Epithelial cell of esophagus (primary cell): ENCODE measurements around the gene WHRN.

Experiments
- DNase-seq: peaks from one replicate; pipeline ENCODE4 v3.0.0; 2010; ENCODE audit warnings: low read depth
- H3K4me3 ChIP-seq: 2 replicates; pipeline ENCODE4 v1.5.1; 2011; ENCODE audit warnings: mild to moderate bottlenecking, low read length, control low read depth
- TF ChIP-seq, protein P1 (sequence below): IDR thresholded peaks from 2 replicates; pipeline ENCODE4 v1.5.1; 2011; ENCODE audit warnings: low read depth, mild to moderate bottlenecking, low read length, control low read depth, inconsistent platforms; ENCODE audit not compliant: insufficient read depth; ENCODE audit errors: missing control alignments

The WHRN gene

DNA sequence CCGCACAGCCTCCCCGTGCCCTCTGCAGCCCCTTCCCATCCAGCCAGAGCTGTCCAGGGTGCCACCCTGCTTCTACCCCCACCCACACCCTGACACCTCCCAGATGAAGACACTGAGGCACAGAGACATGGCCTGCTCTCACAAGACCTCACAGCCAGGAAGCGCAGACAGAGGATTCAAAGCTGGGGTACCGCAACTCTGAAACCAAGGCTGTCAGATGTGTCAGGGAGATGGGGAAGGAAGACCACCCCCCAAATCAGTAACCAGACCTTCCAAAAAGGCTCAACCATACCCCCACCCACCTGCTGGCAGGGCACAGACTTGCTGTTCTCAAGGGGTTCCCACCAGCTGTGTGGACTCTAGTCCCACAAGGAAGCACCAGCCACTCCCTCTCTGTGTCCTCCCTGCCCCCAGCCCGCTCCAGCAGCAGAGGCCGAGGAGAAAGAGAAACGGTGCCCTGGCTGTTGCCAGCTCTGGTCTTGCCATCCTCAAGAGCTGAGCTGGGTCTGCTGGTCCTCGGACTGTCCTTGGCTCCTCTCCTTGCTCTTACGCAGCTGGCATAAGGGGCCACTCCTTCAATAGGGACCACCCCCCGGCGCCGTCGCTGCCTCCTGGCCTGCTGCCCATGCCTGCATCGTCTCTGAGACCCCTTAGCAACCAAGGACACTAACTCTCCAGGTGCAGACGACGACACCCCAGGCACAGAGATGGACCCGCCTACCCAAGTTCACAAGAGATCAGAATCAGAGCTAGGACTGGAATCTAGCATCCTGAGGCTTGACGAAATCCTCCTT is 118.2 kb downstream of the WHRN start:
- H3K4me3 ChIP-seq = no peak overlapping the region
- DNase-seq = no peak
- TF ChIP-seq, protein P1, sequence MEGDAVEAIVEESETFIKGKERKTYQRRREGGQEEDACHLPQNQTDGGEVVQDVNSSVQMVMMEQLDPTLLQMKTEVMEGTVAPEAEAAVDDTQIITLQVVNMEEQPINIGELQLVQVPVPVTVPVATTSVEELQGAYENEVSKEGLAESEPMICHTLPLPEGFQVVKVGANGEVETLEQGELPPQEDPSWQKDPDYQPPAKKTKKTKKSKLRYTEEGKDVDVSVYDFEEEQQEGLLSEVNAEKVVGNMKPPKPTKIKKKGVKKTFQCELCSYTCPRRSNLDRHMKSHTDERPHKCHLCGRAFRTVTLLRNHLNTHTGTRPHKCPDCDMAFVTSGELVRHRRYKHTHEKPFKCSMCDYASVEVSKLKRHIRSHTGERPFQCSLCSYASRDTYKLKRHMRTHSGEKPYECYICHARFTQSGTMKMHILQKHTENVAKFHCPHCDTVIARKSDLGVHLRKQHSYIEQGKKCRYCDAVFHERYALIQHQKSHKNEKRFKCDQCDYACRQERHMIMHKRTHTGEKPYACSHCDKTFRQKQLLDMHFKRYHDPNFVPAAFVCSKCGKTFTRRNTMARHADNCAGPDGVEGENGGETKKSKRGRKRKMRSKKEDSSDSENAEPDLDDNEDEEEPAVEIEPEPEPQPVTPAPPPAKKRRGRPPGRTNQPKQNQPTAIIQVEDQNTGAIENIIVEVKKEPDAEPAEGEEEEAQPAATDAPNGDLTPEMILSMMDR = no peak

DNA sequence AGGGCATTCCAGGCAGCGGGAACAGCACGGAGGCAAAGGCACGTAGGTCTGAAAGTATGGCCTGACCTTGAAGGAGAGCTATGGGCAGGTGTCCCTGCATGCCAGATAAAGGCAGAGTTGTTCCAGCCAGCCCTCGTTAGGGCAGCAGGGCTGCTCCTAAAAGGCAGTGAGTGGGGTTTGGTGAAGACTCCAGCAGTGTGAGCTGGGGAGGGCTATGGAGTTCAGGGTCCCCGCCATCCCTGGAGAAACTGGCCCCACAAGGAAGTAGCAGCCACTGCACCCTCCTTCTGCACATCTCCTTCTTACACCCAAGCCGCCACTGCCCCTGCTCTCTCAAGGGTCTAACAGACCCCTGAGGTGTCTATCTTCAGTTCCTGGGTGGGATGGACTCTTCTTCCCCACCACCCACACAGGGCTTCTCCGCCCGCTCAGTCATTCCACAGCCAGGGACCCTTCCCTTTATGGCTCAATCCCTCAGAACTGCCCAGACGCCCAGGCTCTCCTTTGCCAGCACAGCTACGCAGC is 118.8 kb downstream of the WHRN start:
- no peak for DNase-seq
- no peak overlapping the region for H3K4me3 ChIP-seq
- TF ChIP-seq, protein P1 = no peak

DNA sequence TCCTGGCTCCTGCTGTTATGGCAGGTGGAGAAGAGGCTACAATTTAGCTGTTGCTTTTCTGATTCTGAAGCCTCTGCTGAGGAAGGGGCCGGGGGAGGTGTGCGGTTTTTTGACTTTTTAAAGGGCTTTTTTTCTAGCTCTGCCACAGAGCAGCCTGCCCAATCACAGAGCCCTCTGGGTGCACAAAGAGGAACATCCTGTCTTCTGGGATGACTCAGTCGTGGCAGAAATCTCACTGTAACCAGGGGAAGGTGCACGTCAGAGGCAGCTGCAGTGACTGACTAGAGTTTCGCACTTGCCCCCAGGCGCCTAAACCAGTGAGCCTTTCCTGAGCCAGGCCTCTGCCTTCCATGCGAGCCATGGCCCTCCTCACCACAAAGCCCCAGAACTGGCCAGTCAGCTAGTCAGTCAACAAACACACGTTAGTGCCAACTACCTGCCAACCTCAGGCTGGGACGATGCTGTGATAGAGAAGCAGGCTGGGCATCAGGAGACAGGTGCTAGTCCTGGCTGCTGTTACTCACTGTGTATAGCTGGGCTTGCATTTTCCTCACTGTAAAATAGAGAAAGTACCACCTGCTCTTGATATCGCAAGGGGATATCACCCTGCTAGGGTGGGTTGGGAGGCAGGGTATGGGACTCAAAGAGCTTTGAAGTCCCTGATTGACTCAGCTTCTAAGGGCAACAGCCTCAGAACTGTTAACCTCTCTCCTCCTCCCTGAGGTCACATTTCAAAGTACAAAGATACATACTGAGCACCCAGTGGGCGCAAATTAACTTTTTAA is 119.7 kb downstream of the WHRN start:
- TF ChIP-seq, protein P1 = no peak
- H3K4me3 ChIP-seq = no peak overlapping the region
- DNase-seq = peak; percentile 98

DNA sequence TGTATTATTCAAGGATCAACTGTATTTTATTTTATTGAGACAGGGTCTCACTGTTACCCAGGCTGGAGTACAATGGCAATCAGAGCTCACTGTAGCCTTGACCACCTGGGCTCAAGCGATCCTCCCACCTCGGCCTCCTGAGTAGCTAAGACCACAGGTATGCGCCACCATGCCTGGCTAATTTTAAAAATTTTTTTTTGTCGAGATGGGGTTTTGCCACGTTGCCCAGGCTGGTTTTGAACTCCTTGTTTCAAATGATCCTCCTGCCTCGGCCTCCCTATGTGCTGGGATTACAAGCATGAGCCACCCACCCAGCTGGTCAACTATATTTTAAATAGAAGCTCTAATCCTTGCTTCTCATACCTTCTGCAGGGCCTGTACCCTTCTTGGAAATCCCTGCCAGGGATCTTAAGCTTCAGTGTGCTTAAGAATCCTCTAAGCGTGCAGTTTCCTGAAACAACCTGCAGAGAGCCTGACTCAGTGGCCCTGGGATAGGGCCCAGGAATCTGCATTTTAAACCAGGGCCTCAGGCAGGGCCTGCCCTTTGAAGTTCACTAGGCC is 120.4 kb downstream of the WHRN start:
- TF ChIP-seq, protein P1 = no peak
- H3K4me3 ChIP-seq = no peak overlapping the region
- DNase-seq = no peak

DNA sequence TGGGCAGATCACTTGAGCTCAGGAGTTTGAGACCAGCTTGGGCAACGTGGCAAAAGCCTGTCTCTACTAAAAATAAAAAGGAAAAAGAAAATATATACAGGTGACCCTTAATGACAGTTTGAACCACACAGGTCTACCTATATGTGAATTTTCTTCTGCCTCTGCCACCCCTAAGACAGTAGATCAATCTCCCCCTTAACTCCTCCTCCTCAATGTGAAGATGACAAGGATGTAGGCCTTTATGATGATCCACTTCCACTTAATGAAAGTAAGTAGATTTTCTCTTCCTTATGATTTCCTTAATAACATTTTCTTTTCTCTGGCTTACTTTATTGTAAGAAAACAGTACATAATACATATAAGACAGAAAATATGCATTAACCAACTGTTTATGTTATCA is 120.9 kb downstream of the WHRN start:
- no peak for DNase-seq
- TF ChIP-seq, protein P1 = no peak
- H3K4me3 ChIP-seq = no peak overlapping the region

DNA sequence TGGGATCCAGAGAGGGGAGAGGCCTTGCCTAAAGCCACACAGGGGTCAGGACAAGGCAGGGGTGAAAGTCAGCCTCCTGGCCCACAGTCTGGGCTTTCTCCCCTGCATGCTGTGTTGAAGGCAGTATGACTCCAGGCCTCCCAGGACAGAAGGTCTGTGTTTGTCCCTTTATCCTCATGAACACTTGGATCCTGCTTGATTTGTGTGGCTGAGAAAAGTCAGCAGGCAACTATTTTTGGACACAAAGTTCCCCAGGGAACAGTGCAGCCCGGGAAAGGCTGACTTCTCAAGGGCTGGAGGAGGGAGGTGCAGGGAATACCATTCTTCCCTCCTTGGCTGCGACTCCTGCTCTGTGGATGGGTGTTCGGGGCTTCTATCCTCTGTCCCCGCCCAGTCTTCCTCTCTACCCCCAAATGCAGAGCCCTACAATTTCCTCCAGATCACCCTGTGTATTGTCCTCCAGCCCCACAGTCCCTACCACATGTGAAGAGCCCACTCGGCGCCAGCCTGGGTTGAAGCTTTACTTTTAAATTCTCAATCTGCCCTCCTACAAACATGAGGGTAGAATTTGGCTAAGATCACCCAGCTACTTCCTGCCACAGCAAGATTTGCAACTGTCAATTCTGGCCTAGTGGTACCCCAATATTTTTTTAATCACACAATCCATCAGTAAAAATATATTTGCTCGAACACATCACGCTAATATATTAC is 121.6 kb downstream of the WHRN start:
- no peak for DNase-seq
- H3K4me3 ChIP-seq = no peak overlapping the region
- TF ChIP-seq, protein P1 = no peak
